LNCaP clone FGC (cell line): Measurements from ENCODE around the gene GYPC.

ENCODE experiments used
- DNase-seq: peaks from one replicate; pipeline ENCODE4 v3.0.0-alpha.2; 2011; ENCODE audit warnings: low read depth
- H3K4me3 ChIP-seq: 2 replicates; pipeline ENCODE4 v1.5.1; 2011; ENCODE audit warnings: mild to moderate bottlenecking, low read depth, low read length, control low read depth
- TF ChIP-seq, protein P1 (sequence below): IDR thresholded peaks from 2 replicates; pipeline ENCODE4 v1.5.1; 2012; ENCODE audit warnings: mild to moderate bottlenecking; ENCODE audit not compliant: control insufficient read depth, insufficient read depth; ENCODE audit errors: extremely low read depth

Gene GYPC

GRCh38 chr2:126699716-126700581 lies 44.0 kb downstream of the GYPC start:
- DNase-seq = no peak
- H3K4me3 ChIP-seq = no peak overlapping the region
- TF ChIP-seq, protein P1, sequence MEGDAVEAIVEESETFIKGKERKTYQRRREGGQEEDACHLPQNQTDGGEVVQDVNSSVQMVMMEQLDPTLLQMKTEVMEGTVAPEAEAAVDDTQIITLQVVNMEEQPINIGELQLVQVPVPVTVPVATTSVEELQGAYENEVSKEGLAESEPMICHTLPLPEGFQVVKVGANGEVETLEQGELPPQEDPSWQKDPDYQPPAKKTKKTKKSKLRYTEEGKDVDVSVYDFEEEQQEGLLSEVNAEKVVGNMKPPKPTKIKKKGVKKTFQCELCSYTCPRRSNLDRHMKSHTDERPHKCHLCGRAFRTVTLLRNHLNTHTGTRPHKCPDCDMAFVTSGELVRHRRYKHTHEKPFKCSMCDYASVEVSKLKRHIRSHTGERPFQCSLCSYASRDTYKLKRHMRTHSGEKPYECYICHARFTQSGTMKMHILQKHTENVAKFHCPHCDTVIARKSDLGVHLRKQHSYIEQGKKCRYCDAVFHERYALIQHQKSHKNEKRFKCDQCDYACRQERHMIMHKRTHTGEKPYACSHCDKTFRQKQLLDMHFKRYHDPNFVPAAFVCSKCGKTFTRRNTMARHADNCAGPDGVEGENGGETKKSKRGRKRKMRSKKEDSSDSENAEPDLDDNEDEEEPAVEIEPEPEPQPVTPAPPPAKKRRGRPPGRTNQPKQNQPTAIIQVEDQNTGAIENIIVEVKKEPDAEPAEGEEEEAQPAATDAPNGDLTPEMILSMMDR = no peak

DNA sequence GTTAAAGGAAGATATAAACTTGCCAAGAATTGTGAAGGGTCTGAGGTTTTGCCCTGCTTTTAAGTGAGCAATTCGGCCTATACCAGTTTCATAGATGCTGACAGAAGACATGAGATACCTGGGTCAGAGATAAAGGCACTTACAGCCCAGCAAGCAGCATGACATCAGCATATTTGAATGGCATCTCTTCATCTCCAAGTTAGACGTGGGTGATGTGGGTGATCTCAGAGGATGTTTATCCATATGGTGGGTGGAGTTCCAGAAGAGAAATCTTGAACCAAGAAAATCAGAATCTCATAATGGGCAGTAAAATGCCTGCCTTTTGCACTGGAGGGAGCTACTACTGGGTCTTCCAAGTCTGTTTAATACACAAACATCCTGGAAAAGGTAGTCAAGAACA lies 44.7 kb downstream of the GYPC start:
- H3K4me3 ChIP-seq = no peak overlapping the region

DNA sequence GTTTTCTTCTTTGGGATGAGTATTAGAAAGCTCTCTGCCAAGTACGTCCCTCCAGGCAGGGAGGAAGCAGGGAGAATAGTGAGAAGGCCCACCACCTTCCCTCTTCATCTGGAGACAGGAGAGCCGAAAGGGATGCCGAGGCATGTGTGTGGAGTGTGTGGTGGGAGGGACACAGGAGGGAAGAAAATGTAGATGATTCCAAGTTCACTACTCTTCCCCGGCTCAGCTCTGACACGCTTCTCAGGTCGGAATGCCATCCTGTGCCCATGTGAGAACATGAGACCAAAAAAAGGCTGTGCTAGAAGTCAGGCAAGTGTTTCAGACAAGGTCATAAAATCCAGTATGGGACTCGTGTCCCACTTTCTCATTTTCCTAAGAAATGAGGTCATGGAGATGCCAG lies 47.4 kb downstream of the GYPC start:
- no peak overlapping the region for H3K4me3 ChIP-seq
- DNase-seq = no peak
- TF ChIP-seq, protein P1 = no peak

More for the DNA sequence above, 44.7 kb downstream of the GYPC start:
- TF ChIP-seq, protein P1 = no peak
- DNase-seq = no peak

- H3K4me3 ChIP-seq = no peak overlapping the region
- TF ChIP-seq, protein P1 = no peak
- no peak for DNase-seq
Measured at GRCh38 chr2:126704434-126705160, 48.6 kb downstream of the GYPC start.

GRCh38 chr2:126707191-126707590 lies 51.2 kb downstream of the GYPC start:
- TF ChIP-seq, protein P1 = no peak
- no peak overlapping the region for H3K4me3 ChIP-seq
- DNase-seq = no peak

- TF ChIP-seq, protein P1 = no peak
- DNase-seq = no peak
Measured at GRCh38 chr2:126707941-126708340, 52.0 kb downstream of the GYPC start.

More at GRCh38 chr2:126707941-126708340, 52.0 kb downstream of the GYPC start:
- no peak overlapping the region for H3K4me3 ChIP-seq
